SU-DHL-6 (cell line): Measurements from ENCODE around the gene MARCKS.

Experiments
- H2AFZ ChIP-seq: fragments of 200-600 bp; sonication (generic); 2 replicates; pipeline ENCODE4 v1.6.1; 2014; ENCODE audit warnings: low read depth, mild to moderate bottlenecking, moderate library complexity, mixed read lengths, antibody characterized with exemption, low read length; ENCODE audit not compliant: severe bottlenecking
- H3F3A ChIP-seq: fragments of 200-600 bp; shearing (Covaris generic); 2 replicates; pipeline ENCODE4 v1.6.0; 2016; ENCODE audit warnings: antibody characterized with exemption, mild to moderate bottlenecking; ENCODE audit not compliant: insufficient read depth
- H3K27ac ChIP-seq: fragments of 200-600 bp; sonication (generic); 2 replicates; pipeline ENCODE4 v1.5.1; 2016; ENCODE audit warnings: low read depth, mild to moderate bottlenecking, low read length, moderate library complexity, mixed read lengths
- H3K27me3 ChIP-seq: fragments of 200-600 bp; sonication (generic), shearing (Covaris generic); 2 replicates; pipeline ENCODE4 v1.6.0; 2014; ENCODE audit warnings: mild to moderate bottlenecking, low read length
- H3K36me3 ChIP-seq: fragments of 200-600 bp; sonication (generic); 2 replicates; pipeline ENCODE4 v1.6.1; 2014; ENCODE audit warnings: mild to moderate bottlenecking, low read length, mixed read lengths
- H3K4me2 ChIP-seq: fragments of 300-600, 200-600 bp; shearing (Covaris generic), sonication (generic); 2 replicates; pipeline ENCODE4 v1.6.0; 2014; ENCODE audit warnings: low read length, low read depth, mild to moderate bottlenecking; ENCODE audit not compliant: poor library complexity, severe bottlenecking
- H3K4me3 ChIP-seq: fragments of 200-600 bp; sonication (generic); 2 replicates; pipeline ENCODE4 v1.5.1; 2014; ENCODE audit warnings: antibody characterized with exemption, low read length, mild to moderate bottlenecking, mixed read lengths; ENCODE audit not compliant: insufficient read depth, poor library complexity, severe bottlenecking
- H3K79me2 ChIP-seq: fragments of 200-600 bp; sonication (generic); 2 replicates; pipeline ENCODE4 v1.6.1; 2014; ENCODE audit warnings: mild to moderate bottlenecking, low read length, moderate library complexity; ENCODE audit not compliant: insufficient read depth
- H3K9ac ChIP-seq: fragments of 200-600 bp; sonication (generic); 2 replicates; pipeline ENCODE4 v1.7.0; 2014; ENCODE audit warnings: mild to moderate bottlenecking, low read length
- H3K9me2 ChIP-seq: fragments of 200-600 bp; sonication (generic); replicated peaks from 2 replicates; pipeline ENCODE4 v1.6.1; 2014; ENCODE audit warnings: low read length; ENCODE audit not compliant: insufficient read depth
- H3K9me3 ChIP-seq: fragments of 200-600 bp; sonication (generic); 2 replicates; pipeline ENCODE4 v1.6.1; 2014; ENCODE audit warnings: low read length, mixed read lengths; ENCODE audit not compliant: insufficient read depth
- H4K20me1 ChIP-seq: fragments of 200-600 bp; sonication (generic); 2 replicates; pipeline ENCODE4 v1.6.1; 2014; ENCODE audit warnings: low read depth, mild to moderate bottlenecking, antibody characterized with exemption, low read length, moderate library complexity, mixed read lengths
- EZH2phosphoT487 ChIP-seq: fragments of 200-600 bp; sonication (generic), shearing (Covaris generic); conservative IDR thresholded peaks from 2 replicates; pipeline ENCODE4 v1.6.1; 2018; ENCODE audit warnings: mild to moderate bottlenecking, antibody characterized with exemption, low read length, moderate library complexity, mixed read lengths
- TF ChIP-seq, protein P1 (sequence below): fragments of 200-600 bp; sonication (generic); IDR thresholded peaks from one replicate; pipeline ENCODE4 v1.5.1; 2017; ENCODE audit warnings: antibody characterized with exemption, mild to moderate bottlenecking, low read length, moderate library complexity; ENCODE audit not compliant: insufficient read depth, poor library complexity, severe bottlenecking

Gene MARCKS

GRCh38 chr6:113825781-113826180, 31.4 kb upstream of the MARCKS start:
- Histone ChIP-seq H3K9ac (no peak overlapping the region), H3K9me3 (no peaks in the 10 kb centered on the region), H3K4me3 (no peak overlapping the region), H3K4me2 (no peak overlapping the region), H3F3A (no peaks in the 10 kb centered on the region), H3K27me3 (no peaks in the 10 kb centered on the region), H4K20me1 (no peaks in the 10 kb centered on the region), H3K9me2 (no peaks in the 10 kb centered on the region), H2AFZ (no peak overlapping the region), H3K36me3 (no peaks in the 10 kb centered on the region), H3K27ac (no peak overlapping the region), H3K79me2 (no peaks in the 10 kb centered on the region)
- no peak for TF ChIP-seq EZH2phosphoT487
- TF ChIP-seq, protein P1, sequence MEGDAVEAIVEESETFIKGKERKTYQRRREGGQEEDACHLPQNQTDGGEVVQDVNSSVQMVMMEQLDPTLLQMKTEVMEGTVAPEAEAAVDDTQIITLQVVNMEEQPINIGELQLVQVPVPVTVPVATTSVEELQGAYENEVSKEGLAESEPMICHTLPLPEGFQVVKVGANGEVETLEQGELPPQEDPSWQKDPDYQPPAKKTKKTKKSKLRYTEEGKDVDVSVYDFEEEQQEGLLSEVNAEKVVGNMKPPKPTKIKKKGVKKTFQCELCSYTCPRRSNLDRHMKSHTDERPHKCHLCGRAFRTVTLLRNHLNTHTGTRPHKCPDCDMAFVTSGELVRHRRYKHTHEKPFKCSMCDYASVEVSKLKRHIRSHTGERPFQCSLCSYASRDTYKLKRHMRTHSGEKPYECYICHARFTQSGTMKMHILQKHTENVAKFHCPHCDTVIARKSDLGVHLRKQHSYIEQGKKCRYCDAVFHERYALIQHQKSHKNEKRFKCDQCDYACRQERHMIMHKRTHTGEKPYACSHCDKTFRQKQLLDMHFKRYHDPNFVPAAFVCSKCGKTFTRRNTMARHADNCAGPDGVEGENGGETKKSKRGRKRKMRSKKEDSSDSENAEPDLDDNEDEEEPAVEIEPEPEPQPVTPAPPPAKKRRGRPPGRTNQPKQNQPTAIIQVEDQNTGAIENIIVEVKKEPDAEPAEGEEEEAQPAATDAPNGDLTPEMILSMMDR: no peak

DNA sequence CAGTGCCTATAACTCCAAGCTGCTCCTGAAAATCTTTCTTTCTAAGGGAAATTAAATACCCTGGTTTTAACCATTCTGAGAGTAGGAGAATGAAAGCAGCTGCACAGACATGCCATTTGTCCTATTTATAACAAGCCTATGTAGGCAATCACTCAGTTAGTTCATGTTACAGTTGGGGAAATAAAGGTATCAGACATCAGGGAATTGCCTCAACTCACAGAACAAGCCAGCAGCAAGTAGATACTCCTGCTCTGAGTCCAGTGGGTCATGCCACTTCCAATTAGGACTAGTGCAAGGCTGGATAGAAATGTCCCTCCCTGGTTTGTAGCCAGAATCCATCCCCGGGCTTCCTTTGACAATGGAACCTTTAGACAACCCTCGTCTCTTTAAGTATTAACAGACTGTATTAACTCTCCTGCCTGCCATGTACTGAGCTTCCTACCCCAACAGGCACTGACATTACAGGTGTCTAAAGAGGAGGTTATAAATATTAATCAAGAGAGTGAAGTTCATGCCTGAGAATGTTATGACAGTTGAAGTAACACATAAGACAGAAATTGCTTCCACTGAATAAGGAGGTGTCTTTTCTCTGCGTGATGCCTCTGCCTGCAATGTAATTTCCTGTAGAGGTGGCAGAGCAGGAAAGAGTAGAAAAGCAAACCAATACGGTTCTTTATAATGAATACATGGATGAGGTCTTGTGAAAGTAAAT, 28.0 kb upstream of the MARCKS start:
- Histone ChIP-seq H3K27ac (no peak overlapping the region), H3K27me3 (no peaks in the 10 kb centered on the region), H3K9me2 (no peaks in the 10 kb centered on the region), H3K9ac (no peak overlapping the region), H3K9me3 (no peaks in the 10 kb centered on the region), H3F3A (no peaks in the 10 kb centered on the region), H3K4me3 (no peak overlapping the region), H3K4me2 (no peak overlapping the region), H3K79me2 (no peaks in the 10 kb centered on the region), H4K20me1 (no peaks in the 10 kb centered on the region), H3K36me3 (no peaks in the 10 kb centered on the region), H2AFZ (no peak overlapping the region)
- TF ChIP-seq, protein P1: no peak
- TF ChIP-seq EZH2phosphoT487: no peak

- Histone ChIP-seq H4K20me1 (no peaks in the 10 kb centered on the region), H3K9ac (no peak overlapping the region), H3K4me2 (no peak overlapping the region), H3K9me2 (no peaks in the 10 kb centered on the region), H3K36me3 (no peaks in the 10 kb centered on the region), H3K27ac (no peak overlapping the region), H2AFZ (no peak overlapping the region), H3K79me2 (no peaks in the 10 kb centered on the region), H3K9me3 (no peaks in the 10 kb centered on the region), H3F3A (no peaks in the 10 kb centered on the region), H3K4me3 (no peak overlapping the region), H3K27me3 (no peaks in the 10 kb centered on the region)
- TF ChIP-seq EZH2phosphoT487: no peak
- TF ChIP-seq, protein P1: no peak
These were observed 27.5 kb upstream of the MARCKS start for GRCh38 chr6:113829696-113830045.
